ENCODE results near the gene UGT2B17. TPM values are rescaled to one million over a fixed set of nuclear protein-coding genes. Genes with fewer than 3 reads are reported as not detected.
"Not testable (repeated sequence)": the region's sequence is repeated elsewhere in the genome, so short reads cannot be mapped to it uniquely, and the experiment has no call there.

UGT2B17 gene
- polyA plus RNA-seq, 3 donors = not detected

DNA sequence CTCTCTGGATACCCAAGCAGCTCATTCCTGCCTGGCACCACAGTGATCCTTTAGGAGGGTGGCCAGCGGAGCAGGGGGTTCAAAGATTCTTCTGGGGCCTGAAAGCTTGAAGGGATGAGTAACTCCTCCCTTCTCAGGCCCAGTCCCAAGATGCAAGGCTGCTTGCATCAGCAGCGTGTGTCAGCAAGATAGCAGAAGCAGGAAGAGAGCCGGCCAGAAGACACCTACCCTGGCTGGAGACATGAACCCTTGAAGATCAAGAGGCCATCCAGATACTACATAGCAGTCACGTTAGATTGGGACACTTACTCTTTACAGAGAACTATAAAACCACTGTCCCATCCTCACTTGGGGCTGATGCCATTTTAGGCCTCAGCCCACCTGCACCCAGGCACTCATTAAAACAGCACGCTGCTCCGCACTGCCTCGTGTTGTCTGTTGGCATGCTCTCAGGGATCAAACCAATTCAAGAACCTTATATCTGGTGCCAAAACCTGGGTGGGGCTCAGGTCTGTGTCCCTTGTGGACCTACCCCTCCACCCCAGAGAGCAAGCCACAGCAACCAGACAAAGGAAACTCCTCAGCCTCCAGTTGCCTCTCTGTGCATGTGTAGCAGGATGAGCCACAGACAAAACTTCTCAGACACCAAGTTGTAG is 6.5 kb downstream of the UGT2B17 start:
- no peak for DNase-seq

- not testable (repeated sequence) for DNase-seq
Observed at GRCh38 chr4:68569036-68569435, 7.1 kb downstream of the UGT2B17 start.

- DNase-seq = not testable (repeated sequence)
Observed at GRCh38 chr4:68568535-68568934, 7.6 kb downstream of the UGT2B17 start.

DNA sequence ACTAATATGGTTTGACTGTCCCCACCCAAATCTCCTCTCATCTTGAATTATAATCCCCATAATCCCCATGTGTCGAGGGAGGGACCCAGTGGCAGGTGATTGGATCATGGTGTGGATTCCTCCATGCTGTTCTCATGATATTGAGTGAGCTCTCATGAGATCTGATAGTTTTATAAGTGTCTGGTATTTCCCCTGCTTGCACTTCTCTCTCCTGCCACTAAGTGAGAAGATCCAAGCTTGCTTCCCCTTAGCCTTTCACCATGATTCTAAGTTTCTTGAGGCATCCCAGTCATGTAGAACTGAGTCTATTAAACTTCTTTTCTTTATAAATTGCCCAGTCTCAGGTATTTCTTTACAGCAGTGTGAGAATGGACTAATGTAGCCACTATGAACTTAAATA is 9.8 kb downstream of the UGT2B17 start:
- not testable (repeated sequence) for DNase-seq

DNA sequence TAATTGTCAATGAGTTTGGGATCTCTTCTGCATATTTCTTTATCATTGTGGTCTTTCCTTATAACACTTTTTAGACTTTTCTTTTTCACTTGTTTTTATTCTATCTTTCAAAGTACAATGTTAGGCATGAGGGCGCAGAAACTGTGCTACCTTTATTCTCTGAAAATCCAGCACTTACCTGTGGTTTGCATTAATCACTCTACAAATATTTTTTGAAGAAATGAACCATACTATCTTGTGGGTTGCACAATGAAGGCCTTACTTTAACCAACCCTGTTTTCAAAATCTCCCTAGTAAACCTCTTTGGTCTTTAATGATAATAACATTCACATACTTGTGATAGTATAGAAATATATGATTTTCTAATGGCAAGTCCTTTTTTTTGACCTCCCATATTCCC is 11.0 kb downstream of the UGT2B17 start:
- not testable (repeated sequence) for DNase-seq

DNA sequence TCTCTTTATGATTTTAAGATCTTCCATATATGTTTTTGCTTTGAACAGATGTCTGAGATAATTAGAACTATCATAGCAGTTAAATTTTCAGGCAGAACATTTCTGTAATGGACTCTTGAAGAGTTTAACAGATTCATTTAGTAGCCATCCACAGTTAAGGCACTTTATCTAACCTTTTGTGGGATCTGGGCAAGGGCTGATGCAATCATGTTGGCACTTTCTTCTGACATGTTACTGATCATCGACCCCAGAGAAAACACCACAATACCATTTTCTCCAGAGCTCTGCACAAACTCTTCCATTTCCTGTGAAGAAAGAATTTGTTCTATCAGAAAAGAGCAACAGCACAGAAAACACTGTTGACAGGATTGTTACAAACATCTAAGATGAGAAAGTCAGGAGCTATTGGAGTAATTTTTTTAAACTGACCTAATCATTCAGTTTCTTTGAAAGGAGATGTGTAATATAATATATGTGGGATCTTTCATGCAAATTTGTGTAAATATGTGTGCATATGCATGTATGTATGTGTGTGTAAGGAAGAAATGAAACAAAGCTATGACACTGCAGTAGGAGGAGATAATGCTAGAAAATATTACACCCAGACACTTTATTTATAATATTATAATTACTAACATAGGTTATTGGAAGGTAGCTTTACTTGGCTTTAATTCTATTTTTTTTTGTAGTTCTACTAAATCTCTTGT is 15.6 kb downstream of the UGT2B17 start:
- not testable (repeated sequence) for DNase-seq

- DNase-seq = not testable (repeated sequence)
Observed at GRCh38 chr4:68553830-68554229, 22.3 kb downstream of the UGT2B17 start.

DNA sequence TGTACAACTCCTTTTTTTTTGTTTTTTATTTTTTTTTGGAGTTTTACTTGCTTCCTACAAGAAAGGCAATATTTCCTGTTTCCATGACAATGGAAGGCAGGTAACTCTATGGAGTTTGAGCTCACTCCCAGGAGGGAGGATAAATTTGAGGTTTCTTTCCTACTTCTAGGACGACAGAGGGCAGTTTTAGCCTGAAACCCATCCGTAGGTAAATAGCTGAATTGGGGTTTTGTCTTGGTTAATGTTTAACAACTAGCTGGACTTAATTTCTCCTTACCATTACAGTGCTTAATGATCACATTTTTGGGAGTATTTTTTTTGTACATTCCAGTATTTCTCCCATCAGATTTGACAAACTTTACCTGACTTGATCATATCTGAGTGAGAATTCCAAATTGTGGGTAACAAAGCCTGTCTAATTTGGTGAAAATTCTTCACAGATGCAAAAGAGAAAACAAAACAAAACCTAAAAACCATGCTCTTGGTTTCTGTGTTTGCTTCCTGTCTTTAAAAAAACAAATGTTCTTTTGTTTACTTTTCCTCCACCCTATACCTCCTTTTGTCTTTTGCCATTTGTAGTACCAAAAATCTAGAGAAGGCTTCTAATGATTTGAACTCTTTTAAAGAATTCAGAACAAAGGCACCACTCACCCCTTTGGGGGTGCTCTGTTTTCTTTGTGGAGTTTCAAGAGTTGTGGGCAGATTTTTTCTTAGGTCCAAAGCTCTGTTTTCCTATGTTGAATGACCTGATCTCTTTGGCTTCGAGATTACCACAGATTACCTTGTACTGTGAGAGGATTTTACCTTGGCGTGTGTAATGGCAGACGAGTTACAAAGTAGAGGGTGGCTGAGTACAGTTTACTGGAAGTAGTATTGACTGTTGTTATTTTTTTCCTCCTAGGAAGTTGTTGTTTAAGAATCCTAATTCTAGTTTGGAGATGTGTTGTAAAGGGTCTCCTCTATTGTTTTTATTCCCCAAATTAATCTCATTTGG is 23.0 kb downstream of the UGT2B17 start:
- DNase-seq = not testable (repeated sequence)

GRCh38 chr4:68542742-68543141 is 33.4 kb downstream of the UGT2B17 start:
- not testable (repeated sequence) for DNase-seq

DNA sequence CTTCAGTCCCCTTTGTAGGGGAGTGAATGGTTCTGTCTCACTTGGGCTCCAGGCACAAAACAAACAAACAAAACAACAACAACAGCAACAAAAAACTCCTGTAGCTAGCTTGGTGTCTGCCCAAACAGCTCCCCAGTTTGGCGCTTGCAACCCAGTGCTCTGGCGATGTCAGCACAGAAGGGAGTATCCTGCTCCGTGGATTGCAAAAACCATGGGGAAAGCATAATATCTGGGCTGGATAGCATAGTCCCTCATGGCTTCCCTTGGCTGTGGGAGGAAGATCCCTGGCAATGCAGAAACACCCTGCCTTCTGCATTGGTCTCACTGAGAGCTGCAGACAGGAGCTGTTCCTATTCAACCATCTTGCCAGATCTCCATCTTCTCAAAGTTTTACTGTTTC is 39.7 kb downstream of the UGT2B17 start:
- no peak for DNase-seq

DNA sequence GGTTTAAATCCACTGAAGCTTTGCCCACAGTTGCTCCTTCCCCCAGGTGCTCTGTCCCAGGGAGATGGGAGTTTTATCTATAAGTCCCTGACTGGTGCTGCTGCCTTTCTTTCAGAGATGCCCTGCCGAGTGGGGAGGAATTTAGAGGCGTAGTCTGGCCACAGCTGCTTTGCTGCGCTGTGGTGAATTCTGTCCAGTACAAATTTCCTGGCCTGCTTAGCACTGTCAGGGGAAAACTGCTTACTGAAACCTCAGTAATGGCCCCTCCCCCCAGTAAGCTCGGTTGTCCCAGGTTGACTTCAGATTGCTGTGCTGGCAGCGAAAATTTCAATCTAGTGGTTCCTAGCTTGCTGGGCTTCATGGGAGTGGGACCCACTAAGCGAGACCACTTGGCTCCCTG is 40.1 kb downstream of the UGT2B17 start:
- DNase-seq = no peak

DNA sequence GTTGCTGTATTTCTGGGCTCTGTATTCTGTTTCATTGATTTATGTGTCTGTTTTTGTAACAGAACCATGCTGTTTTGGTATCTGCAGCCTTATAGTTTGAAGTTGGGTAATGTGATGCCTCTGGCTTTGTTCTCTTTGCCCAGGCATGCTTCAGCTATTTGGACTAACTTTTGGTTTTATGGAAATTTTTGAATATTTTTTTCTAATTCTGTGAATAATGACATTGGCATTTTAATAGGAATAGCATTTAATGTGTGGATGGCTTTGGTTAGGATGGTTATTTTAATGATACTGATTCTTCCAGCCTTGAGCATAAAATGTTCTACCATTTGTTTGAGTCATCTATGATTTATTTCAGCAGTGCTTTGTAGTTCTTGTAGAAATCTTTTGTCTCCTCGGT is 53.9 kb downstream of the UGT2B17 start:
- peak; percentile 9 for DNase-seq

- DNase-seq = no peak
Observed at GRCh38 chr4:68520985-68521384, 55.1 kb downstream of the UGT2B17 start.

DNA sequence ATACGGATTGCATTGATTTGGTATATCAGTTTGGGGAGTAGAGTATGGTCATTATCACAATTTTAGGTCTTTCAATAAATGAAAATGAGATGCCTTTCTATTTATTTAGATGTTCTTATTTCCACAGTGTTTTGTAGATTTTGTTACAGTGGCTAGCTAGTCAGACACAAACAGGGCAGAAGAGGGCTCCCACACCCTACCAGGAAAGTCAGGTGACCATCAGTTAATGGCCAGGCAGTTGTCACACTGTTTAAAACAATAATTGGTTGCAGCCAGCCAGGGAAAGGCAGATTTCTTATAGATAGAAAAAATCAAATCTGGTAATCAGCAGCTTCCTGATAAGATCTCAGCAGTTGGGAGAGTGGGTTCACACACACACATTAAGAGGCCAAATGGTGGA is 57.2 kb downstream of the UGT2B17 start:
- DNase-seq = no peak

DNA sequence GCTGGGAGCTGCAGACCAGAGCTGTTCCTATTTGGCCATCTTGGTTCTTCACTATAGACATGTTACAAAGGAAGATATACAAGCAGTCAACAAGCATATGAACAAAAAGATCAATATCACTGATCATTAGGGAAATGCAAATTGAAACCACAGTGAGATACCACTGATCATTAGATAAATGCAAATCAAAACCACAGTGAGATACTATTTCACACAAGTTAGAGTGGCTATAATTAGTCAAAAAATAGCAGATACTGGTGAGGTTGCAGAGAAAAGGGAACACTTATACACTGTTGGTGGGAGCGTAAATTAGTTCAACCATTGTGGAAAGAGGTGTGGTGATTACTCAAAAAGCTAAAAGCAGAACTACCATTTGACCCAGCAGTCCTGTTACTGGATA is 70.7 kb downstream of the UGT2B17 start:
- not testable (repeated sequence) for DNase-seq

DNA sequence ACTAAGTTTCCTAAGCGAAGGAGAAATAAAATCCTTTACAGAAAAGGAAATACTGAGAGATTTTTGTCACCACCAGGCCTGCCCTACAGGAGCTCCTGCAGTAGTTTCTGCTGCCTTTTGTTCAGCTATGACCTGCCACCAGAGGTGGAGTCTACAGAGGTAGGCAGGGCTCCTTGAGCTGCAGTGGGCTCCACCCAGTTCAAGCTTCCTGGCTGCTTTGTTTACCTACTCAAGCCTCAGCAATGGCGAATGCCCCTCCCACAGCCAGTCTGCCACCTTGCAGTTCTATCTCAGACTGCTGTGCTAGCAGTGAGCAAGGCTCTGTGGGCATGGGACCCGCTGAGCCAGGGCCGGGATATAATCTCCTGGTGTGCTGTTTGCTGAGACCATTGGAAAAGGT is 71.3 kb downstream of the UGT2B17 start:
- DNase-seq = not testable (repeated sequence)

DNA sequence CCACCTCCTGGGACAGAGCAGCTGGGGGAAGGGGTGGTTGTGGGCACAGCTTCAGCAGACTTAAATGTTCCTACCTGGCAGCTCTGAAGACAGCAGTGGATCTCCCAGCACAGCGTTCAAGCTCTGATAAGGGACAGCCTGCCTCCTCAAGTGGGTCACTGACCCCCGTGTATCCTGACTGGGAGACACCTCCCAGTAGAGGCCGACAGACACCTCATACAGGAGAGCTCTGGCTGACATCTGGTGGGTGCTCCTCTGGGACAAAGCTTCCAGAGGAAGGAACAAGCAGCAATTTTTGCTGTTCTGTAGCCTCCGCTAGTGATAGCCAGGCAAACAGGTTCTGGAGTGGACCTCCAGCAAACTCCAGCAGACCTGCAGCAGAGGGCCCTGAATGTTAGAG is 72.7 kb downstream of the UGT2B17 start:
- DNase-seq = not testable (repeated sequence)

GRCh38 chr4:68499021-68499420 is 77.1 kb downstream of the UGT2B17 start:
- no peak for DNase-seq

- DNase-seq = peak; percentile 62
Observed at GRCh38 chr4:68498413-68499007, 77.6 kb downstream of the UGT2B17 start.

DNA sequence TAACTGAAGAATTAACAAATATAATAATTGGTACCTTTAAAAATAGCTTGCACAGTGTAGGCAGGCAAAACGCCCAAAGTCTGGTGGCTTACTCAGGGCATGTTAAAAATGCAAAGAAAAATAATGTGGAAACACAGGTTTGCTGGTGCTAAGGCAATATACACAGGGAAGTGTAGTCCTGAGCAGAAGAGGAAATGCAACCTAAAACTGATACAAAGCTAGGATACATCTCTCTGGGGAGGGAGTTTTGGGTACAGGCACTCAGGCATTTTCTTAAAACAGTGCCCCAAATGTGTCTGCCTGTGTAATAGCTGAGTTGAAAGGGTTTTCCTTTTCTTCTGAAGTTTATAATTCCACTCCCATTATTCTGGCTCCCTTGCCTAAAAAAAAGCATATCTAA is 81.4 kb downstream of the UGT2B17 start:
- DNase-seq = no peak

- no peak for DNase-seq
Observed at GRCh38 chr4:68490826-68491457, 85.2 kb downstream of the UGT2B17 start.

All from renal pelvis (tissue), 4 donors.